Measurements from ENCODE around the gene PLEKHH3.
A peak's percentile ranks its signal among the peaks of the same experiment; 100 is the strongest.
"Not testable (repeated sequence)": the region's sequence is repeated elsewhere in the genome, so short reads cannot be mapped to it uniquely, and the experiment has no call there.

PLEKHH3 gene

GRCh38 chr17:42627032-42627764, 49.6 kb downstream of the PLEKHH3 start:
- DNase-seq = not testable (repeated sequence)

GRCh38 chr17:42623732-42624596, 52.8 kb downstream of the PLEKHH3 start:
- DNase-seq = no peak

- DNase-seq = no peak
Observed at GRCh38 chr17:42623271-42623670, 53.5 kb downstream of the PLEKHH3 start.

GRCh38 chr17:42621987-42622386, 54.8 kb downstream of the PLEKHH3 start:
- not testable (repeated sequence) for DNase-seq

- peak; percentile 20 for DNase-seq
Observed at GRCh38 chr17:42618442-42619150, 58.2 kb downstream of the PLEKHH3 start.

GRCh38 chr17:42617956-42618431, 58.8 kb downstream of the PLEKHH3 start:
- DNase-seq = no peak
